Body of pancreas (tissue), 4 donors: ENCODE results near the gene CSAD. TPM values are rescaled to one million over a fixed set of nuclear protein-coding genes. Genes with fewer than 3 reads are reported as not detected.

Source experiments
- ATAC-seq: fragments of 150-250 bp; one replicate; pipeline ENCODE4 v1.9.1; 2016
- DNase-seq, 4 donors: peaks; one replicate each; pipeline ENCODE4 v3.0.0-alpha.2; 2019
- H3K27ac ChIP-seq, 4 donors: fragments of 200-600 bp; sonication (generic); 1 replicate in 3 of 4; 2 replicates in 1 of 4; pipeline versions ENCODE4 v1.5.1 to v1.6.1; 2016 to 2019; ENCODE audit warnings: mild to moderate bottlenecking in 1 of 4, mixed read lengths in 1 of 4, moderate library complexity in 1 of 4
- H3K27me3 ChIP-seq, 2 donors: fragments of 200-600 bp; sonication (generic); one replicate each; pipeline ENCODE4 v1.6.0; 2016; ENCODE audit warnings: mild to moderate bottlenecking in 1 of 2
- H3K36me3 ChIP-seq, 2 donors: fragments of 200-600 bp; sonication (generic); replicated peaks in 1 of 2; 2 replicates each; pipeline ENCODE4 v1.5.1; 2016; ENCODE audit warnings: low read depth in 2 of 2; ENCODE audit not compliant: insufficient read depth in 1 of 2
- H3K4me1 ChIP-seq: fragments of 200-600 bp; sonication (generic); one replicate; pipeline ENCODE4 v1.6.0; 2016
- H3K4me3 ChIP-seq, 2 donors: fragments of 200-600 bp; sonication (generic); 1 replicate in 1 of 2; 2 replicates in 1 of 2; pipeline ENCODE4 v1.5.1; 2016 to 2019
- H3K9me3 ChIP-seq, 3 donors: fragments of 200-600 bp; sonication (generic); 1 replicate in 2 of 3; 2 replicates in 1 of 3; pipeline ENCODE4 v1.5.1; 2016
- POLR2A ChIP-seq, 3 donors: fragments of 450-650 bp; IDR thresholded peaks; one replicate each; pipeline ENCODE4 v1.6.1; 2016; ENCODE audit warnings: antibody characterized with exemption in 3 of 3, mild to moderate bottlenecking in 2 of 3
- WGBS, 2 donors: methylation state at CpG; one replicate each; pipeline ENCODE4 v1.1.5; 2017; 5-methylcytosine and 5-hydroxymethylcytosine counted together
- intact Hi-C: fragments of 100-400 bp; cut with DNase I; formaldehyde crosslinking; loops from one replicate; pipeline ENCODE4 v1.15.1; 2023
- total RNA-seq, 2 donors: library from RNA; depleted of rRNA; stranded (reverse); fragments of >200 nt; gene quantifications; one replicate each; pipeline ENCODE4 v1.1.0, GENCODE V29; 2016
- TF ChIP-seq, protein P1 (sequence below), 7 experiments: fragments of 450-650 bp in 4 of 7; fragments of 200-600 bp in 3 of 7; sonication (generic) in 3 of 7; IDR thresholded peaks; one replicate each; pipeline ENCODE4 v1.5.1; 2016 to 2019; ENCODE audit warnings: antibody characterized with exemption in 7 of 7

CSAD gene
- total RNA-seq, 2 donors from 2014 or later, result 31.4 to 64.3 TPM

DNA sequence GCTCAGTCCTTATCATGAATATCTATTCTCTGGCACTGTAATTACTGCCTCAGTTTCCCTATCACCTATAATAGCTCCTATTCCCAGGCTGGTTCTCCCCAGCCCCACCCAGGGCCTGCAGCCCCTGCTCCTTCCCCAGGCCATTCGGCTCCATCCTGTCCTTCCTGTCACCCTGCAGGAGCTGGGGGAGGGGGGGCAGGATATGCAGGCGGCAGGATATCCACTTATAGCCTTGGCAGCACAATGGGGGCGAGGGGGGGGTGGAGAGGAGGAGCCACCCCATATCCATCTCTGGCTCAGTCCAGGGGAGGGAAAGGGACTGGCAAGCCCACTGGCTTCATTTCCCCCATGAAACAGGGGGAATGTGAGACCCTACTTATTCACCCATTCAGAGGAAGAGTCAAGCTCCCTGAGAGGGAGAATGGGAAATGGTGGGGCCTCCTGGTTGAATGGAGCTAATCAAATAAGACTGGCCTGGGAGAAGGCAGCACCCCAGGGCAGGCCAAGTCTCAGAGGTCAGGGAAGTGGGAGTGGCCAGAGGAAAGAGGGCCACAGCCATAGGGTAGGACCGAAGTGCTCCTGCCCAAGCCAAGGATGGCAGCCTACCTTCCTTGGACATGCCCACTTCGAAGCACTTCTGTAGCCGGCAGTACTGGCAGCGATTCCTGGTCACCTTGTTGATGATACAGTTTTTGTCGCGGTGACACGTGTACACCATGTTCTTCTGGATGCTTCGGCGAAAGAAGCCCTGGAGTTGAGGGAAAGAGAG is 34.1 kb upstream of the CSAD start:
- Histone ChIP-seq H3K4me3 (no peak overlapping the region), H3K9me3 (no peaks in the 10 kb centered on the region), H3K36me3 (peaks cover 0 to 6% of the 10 kb centered on the region in 2 donors), H3K4me1 (peaks cover 31% of the 10 kb centered on the region), H3K27ac (no peak overlapping the region), H3K27me3 (no peaks in the 10 kb centered on the region)
- DNase-seq, result no peak
- intact Hi-C loops, result loop anchor here (5.0 kb wide), 2 partner anchors 42 to 72 kb away; no protein-coding TSS in a partner anchor
- TF ChIP-seq, protein P1, sequence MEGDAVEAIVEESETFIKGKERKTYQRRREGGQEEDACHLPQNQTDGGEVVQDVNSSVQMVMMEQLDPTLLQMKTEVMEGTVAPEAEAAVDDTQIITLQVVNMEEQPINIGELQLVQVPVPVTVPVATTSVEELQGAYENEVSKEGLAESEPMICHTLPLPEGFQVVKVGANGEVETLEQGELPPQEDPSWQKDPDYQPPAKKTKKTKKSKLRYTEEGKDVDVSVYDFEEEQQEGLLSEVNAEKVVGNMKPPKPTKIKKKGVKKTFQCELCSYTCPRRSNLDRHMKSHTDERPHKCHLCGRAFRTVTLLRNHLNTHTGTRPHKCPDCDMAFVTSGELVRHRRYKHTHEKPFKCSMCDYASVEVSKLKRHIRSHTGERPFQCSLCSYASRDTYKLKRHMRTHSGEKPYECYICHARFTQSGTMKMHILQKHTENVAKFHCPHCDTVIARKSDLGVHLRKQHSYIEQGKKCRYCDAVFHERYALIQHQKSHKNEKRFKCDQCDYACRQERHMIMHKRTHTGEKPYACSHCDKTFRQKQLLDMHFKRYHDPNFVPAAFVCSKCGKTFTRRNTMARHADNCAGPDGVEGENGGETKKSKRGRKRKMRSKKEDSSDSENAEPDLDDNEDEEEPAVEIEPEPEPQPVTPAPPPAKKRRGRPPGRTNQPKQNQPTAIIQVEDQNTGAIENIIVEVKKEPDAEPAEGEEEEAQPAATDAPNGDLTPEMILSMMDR (IDR thresholded peaks at IDR 0.05), result no peak
- TF ChIP-seq POLR2A (IDR thresholded peaks at IDR 0.05), result no peak
- WGBS, 2 donors, result 77 to 81% methylated on average over 11 to 12 of the region's 12 CpGs
- no peak for ATAC-seq

DNA sequence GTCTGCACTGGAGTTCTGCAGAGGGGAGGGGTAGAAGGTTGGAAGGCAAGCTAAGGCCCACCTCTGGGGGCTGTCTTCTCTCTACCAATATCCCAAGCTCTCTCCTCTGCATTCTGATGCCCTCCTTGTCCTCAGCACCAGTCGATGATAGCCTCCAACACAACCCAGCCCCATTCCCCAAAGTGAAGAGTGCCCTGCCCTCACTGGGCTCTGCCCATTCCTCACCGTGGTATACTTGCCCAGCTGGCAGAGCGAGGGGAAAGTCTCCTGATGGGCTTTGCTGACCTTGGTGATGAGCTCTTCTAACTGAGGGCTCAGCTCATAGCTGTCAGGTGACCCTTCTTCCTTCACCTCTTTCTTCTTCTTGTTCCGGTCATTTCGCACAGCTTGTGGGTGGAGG is 33.5 kb upstream of the CSAD start:
- no peak overlapping the region for H3K27ac ChIP-seq
- TF ChIP-seq POLR2A (IDR thresholded peaks at IDR 0.05), result no peak
- TF ChIP-seq, protein P1 (IDR thresholded peaks at IDR 0.05), result no peak
- H3K36me3 ChIP-seq, result peaks cover 0 to 6% of the 10 kb centered on the region in 2 donors
- peaks cover 24% of the 10 kb centered on the region for H3K4me1 ChIP-seq
- DNase-seq (no peak), ATAC-seq (no peak)
- intact Hi-C loops, result loop anchor here (5.0 kb wide), 2 partner anchors 43 to 73 kb away; no protein-coding TSS in a partner anchor
- H3K9me3 ChIP-seq, result no peaks in the 10 kb centered on the region
- H3K4me3 ChIP-seq, result no peak overlapping the region
- WGBS, 2 donors, result 75 to 81% methylated on average over 5 of the region's 5 CpGs
- H3K27me3 ChIP-seq, result no peaks in the 10 kb centered on the region

DNA sequence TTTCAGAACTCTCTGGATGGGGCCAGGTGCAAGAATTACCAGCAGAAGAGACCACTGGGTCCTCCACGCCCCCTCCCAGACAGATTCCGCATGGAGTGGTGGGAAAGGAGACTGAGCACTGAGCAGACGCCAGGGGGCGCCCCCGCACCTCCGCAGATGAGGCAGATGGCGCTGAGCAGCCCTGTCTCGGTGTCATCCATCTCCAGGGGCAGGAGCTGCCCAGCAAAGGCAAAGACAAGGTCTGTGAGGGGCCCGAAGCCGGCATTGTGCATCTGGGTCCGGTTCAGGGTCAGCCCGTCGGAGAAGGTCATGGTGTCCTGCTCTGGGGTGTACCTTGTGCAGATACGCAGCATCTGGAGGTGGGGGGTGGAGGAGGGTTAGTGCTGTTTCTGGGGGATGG is 32.6 kb upstream of the CSAD start:
- Histone ChIP-seq H3K4me3 (no peak overlapping the region), H3K4me1 (peaks cover 21% of the 10 kb centered on the region), H3K36me3 (peaks cover 0 to 6% of the 10 kb centered on the region in 2 donors), H3K27ac (no peak overlapping the region), H3K9me3 (no peaks in the 10 kb centered on the region), H3K27me3 (no peaks in the 10 kb centered on the region)
- DNase-seq (peak; percentile 83 to 87 (median 84)), ATAC-seq (peak; percentile 77)
- intact Hi-C loops, result loop anchor here (5.0 kb wide), 2 partner anchors 44 to 74 kb away; no protein-coding TSS in a partner anchor
- TF ChIP-seq, protein P1 (IDR thresholded peaks at IDR 0.05), result peak; percentile 89 to 96 (median 94)
- TF ChIP-seq POLR2A (IDR thresholded peaks at IDR 0.05), result no peak
- WGBS, 2 donors, result 8 to 12% methylated on average over 14 of the region's 14 CpGs

DNA sequence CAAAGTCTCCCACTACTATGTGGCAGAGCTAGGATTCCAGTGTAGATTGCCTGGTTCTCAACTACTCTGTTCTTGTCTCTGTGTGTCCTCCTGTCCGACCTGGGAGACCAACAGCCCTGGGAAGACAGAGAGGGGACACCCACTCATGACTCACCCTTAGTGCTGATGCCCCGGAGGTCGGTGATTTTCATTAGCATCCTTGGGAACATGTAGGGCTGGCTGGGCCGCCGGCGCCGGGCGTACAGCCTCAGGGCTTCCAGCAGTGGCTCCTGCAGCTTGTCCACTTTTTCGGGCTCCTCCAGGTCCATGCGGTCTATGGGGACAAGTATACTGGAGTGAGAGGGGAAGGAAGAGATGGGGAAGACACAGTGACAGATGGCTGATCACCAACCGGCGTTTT is 32.2 kb upstream of the CSAD start:
- ATAC-seq (no peak), DNase-seq (no peak)
- Histone ChIP-seq H3K27ac (no peak overlapping the region), H3K4me1 (peaks cover 19% of the 10 kb centered on the region), H3K27me3 (no peaks in the 10 kb centered on the region), H3K4me3 (no peak overlapping the region), H3K9me3 (no peaks in the 10 kb centered on the region), H3K36me3 (peaks cover 0 to 6% of the 10 kb centered on the region in 2 donors)
- 37 to 57% methylated on average over 5 to 12 of the region's 12 CpGs for whole genome bisulfite sequencing, 2 donors
- intact Hi-C loops, result loop anchor here (5.0 kb wide), 2 partner anchors 44 to 74 kb away; no protein-coding TSS in a partner anchor
- TF ChIP-seq, protein P1 (IDR thresholded peaks at IDR 0.05), result no peak
- TF ChIP-seq POLR2A (IDR thresholded peaks at IDR 0.05), result no peak
